SK-N-MC (cell line): ENCODE results near the gene BCAR3.

Experiments
- EZH2 ChIP-seq: fragments of 200-600 bp; sonication (generic); IDR thresholded peaks from one replicate; pipeline ENCODE4 v1.6.1; 2017; ENCODE audit warnings: antibody characterized with exemption
- FOXP2 ChIP-seq: optimal IDR thresholded peaks from 2 replicates; pipeline ENCODE3; 2011; ENCODE audit warnings: mild to moderate bottlenecking, moderate library complexity; ENCODE audit not compliant: insufficient read depth; ENCODE audit errors: extremely low read length, control extremely low read depth
- POLR2AphosphoS5 ChIP-seq: IDR thresholded peaks from 2 replicates; pipeline ENCODE4 v1.6.1; 2012; ENCODE audit warnings: mild to moderate bottlenecking, low read depth, low read length, borderline replicate concordance

DNA sequence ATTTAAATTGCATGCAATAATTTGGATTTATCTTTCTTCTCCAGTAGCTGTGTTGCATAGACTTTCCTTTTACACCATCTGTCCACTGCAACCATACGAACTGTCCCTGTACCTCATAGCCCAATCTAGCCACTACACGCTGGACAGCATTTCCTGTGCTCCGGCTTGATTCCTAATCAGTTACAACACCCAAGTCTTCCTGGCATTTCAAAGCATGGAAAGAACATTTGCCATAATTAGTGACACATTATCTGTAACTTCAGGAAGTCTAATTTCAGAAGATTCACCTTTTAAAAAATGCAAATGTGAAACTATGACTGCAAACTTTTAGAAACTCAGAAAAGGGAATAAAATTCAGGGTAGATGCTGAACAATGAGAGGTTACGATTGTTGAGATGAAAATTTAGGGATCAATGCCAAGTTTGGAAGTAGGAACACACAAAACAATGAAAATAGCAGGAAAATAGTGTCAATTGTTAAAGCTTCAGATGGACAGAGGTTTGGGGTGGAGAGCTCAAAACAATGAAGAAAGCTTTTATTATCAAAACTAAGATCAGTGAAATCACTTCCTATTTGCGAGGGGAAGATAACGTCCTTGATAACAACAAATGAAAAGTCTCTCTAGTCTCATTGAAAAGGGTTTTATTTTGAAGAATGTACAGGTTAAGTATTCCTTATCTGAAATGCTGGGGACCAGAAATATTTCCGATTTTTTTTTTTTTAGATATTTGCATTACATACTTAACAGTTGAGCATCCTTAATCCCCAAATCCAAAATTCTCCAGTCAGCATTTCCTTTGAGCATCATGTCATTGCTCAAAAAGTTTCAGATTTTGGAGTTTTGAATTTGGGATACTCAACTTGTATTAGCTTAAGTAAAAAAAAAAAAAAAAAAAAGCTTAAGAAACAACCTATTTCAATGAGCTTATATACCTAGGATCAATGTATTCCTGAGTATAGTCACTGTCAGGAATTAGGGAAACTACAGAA, 126.5 kb downstream of the BCAR3 start:
- TF ChIP-seq EZH2 (no peak), POLR2AphosphoS5 (no peak), FOXP2 (no peak)
